Ovary (tissue), 3 donors: ENCODE data around the gene KAT2B.

Source experiments
- EP300 ChIP-seq: sonication (generic); formaldehyde crosslinking; IDR thresholded peaks from one replicate; pipeline ENCODE4 v1.6.1; 2017; ENCODE audit warnings: antibody characterized with exemption
- TF ChIP-seq, protein P1 (sequence below), 3 donors: fragments of 450-650 bp in 2 of 3; fragments of 200-600 bp in 1 of 3; IDR thresholded peaks; one replicate each; pipeline versions ENCODE4 v1.5.1 to v1.8.0; 2016 to 2022; ENCODE audit warnings: antibody characterized with exemption in 3 of 3, mild to moderate bottlenecking in 1 of 3
- donor health status: DM: no; HTN: no; CAD: no.

DNA sequence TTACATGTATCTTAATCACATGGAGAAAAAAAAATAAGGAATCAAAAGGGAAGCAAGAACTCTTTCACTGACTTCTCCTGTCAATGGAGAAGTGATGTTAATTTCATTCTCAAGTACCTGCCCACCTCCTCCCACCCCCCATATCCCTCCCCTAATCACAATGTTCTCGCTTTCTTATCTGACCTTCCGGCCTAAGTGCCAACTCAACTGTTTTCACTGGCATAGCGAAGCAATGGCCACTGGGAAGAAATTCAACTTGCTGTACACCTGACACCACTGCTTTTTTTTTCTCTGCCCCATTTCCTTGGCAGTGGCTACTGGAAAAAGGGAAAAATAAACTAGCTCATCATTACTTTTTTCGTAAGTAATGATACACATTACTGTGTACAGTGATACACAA, 142.0 kb downstream of the KAT2B start:
- TF ChIP-seq, protein P1, sequence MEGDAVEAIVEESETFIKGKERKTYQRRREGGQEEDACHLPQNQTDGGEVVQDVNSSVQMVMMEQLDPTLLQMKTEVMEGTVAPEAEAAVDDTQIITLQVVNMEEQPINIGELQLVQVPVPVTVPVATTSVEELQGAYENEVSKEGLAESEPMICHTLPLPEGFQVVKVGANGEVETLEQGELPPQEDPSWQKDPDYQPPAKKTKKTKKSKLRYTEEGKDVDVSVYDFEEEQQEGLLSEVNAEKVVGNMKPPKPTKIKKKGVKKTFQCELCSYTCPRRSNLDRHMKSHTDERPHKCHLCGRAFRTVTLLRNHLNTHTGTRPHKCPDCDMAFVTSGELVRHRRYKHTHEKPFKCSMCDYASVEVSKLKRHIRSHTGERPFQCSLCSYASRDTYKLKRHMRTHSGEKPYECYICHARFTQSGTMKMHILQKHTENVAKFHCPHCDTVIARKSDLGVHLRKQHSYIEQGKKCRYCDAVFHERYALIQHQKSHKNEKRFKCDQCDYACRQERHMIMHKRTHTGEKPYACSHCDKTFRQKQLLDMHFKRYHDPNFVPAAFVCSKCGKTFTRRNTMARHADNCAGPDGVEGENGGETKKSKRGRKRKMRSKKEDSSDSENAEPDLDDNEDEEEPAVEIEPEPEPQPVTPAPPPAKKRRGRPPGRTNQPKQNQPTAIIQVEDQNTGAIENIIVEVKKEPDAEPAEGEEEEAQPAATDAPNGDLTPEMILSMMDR (IDR thresholded peaks at IDR 0.05), result no peak
- TF ChIP-seq EP300, result no peak
